Measurements from ENCODE around the gene STIM2.

DNA sequence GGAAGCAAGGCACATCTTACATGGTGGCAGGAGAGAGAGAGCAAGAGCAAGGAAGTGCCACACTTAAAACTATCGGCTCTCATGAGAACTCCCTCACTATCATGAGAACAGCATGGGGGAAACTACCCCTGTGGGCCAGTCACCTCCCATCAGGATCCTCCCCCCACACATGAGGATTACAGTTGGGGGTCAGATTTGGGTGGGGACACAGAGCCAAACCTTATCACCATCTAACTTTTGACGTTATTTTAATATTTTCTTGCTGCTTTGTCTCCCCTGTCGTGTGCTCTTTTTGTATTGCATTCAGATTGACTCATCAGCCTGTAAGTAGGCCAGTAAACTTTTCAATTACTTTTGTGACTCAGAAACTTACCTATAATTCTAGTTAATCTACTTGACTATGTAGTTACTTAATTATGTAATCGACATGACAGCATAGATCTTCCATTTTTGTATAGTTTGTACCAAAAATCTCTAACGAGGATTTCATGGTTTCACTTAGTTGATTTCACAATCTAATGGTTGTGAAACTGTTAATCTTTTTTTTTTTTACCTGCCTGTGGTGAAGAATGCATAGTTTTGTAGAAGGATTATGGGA is 18.3 kb downstream of the STIM2 start:
- TF ChIP-seq EZH2 (IDR thresholded peaks at IDR 0.05; ENCODE audit: borderline replicate concordance, low read depth, low read length, poor library complexity, severe bottlenecking) (no peak), CTCF (conservative IDR thresholded peaks at IDR 0.05; ENCODE audit: low read depth, low read length) (no peak)
